ENCODE results near the gene CASP8AP2.

CASP8AP2 gene

DNA sequence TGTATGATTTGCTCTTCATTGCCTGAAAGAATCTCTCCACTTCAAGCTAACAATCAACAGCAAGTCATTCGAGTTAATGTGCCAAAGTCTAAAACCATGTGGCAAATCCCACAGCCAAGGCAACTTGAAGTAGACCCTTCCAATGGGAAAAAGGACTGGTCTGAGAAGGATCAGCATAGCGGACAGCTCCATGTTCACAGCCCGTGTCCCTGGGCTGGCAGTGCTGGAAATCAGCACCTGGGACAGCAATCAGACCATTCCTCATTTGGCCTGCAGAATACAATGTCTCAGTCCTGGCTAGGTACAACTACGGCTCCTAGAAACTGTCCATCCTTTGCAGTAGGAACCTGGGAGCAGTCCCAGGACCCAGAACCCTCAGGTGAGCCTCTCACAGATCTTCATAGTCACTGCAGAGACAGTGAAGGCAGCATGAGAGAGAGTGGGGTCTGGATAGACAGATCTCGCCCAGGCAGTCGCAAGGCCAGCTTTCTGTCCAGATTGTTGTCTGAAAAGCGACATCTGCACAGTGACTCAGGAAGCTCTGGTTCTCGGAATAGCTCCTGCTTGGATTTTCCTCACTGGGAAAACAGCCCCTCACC lies 65.7 kb downstream of the CASP8AP2 start:
- TF ChIP-seq GATA3 (IDR thresholded peaks at IDR 0.05; ENCODE audit: low read depth, low read length), result no peak
- no peak for TF ChIP-seq GATA2 (IDR thresholded peaks at IDR 0.05; ENCODE audit: low read depth, low read length)

DNA sequence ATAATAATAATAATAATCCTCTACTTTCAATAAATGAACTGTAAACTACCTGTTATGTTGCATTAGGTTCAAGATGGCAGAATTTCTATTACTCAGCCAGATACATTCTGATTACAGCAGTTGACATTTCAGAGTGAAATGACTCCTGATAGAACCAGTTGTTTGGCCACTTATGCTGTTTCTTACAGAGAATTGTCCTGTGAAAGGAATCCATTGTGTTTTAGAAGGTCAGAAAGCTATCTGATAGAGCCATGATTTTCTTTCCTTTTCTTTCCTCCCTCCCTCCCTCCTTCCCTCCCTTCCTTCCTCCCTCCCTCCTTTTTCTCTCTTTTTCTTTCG lies 81.2 kb downstream of the CASP8AP2 start:
- TF ChIP-seq GATA2 (IDR thresholded peaks at IDR 0.05; ENCODE audit: low read depth, low read length) (no peak), GATA3 (IDR thresholded peaks at IDR 0.05; ENCODE audit: low read depth, low read length) (no peak)

DNA sequence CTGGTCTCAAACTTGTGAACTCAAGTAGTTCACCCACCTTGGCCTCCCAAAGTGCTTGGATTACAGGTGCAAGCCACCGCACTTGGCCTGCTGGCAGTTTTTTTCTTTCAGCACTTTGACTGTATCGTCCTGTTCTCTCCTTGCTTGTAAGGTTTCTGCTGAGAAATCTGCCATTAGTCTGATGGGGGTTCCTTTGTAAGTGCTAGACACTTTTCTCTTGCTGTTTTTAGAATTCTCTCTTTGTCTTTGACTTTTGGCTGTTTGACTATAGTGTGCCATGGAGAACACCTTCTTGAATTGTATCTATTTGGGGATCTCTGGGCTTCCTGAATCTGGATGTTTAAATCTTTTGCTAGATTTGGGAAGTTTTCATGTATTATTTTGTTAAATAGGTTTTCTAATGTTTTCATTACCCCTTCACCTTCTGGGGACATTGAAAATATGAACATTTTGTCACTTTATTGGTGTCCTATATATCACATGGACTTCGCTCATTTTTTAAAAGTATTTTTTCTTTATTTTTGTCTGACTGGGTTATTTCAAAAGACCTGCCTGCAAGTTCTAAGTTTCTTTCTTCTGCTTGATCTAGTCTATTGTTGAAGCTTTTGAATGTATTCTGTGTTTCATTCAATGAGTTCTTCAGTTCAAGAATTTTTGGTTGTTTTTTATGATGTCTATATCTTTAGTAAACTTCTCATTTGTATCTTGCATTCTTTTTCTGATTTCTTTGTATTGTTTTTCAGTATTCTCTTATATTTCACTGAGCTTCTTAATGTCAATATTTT lies 86.6 kb downstream of the CASP8AP2 start:
- TF ChIP-seq GATA2 (IDR thresholded peaks at IDR 0.05; ENCODE audit: low read depth, low read length), result no peak
- no peak for TF ChIP-seq GATA3 (IDR thresholded peaks at IDR 0.05; ENCODE audit: low read depth, low read length)

DNA sequence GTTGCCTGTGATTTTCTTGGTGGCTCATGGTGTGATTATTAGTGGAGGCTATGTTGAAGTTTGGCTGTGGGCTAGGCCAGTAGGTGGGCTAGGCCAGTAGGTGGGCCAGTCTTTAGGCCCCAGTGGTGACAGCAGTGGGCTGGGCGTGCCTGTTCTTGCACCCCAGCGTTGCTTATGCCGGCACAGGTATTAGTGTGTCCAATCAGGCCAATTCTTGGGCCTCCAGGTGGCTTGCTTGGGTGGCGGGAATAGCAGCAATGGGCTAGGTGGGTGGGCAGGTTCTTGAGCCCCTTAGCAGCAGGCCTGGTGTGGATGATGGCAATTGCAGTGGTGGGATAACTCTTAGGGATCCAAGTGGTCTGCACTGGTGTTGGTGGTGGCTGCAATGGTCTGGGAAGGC lies 87.5 kb downstream of the CASP8AP2 start:
- TF ChIP-seq GATA2 (IDR thresholded peaks at IDR 0.05; ENCODE audit: low read depth, low read length), result no peak
- TF ChIP-seq GATA3 (IDR thresholded peaks at IDR 0.05; ENCODE audit: low read depth, low read length), result no peak

DNA sequence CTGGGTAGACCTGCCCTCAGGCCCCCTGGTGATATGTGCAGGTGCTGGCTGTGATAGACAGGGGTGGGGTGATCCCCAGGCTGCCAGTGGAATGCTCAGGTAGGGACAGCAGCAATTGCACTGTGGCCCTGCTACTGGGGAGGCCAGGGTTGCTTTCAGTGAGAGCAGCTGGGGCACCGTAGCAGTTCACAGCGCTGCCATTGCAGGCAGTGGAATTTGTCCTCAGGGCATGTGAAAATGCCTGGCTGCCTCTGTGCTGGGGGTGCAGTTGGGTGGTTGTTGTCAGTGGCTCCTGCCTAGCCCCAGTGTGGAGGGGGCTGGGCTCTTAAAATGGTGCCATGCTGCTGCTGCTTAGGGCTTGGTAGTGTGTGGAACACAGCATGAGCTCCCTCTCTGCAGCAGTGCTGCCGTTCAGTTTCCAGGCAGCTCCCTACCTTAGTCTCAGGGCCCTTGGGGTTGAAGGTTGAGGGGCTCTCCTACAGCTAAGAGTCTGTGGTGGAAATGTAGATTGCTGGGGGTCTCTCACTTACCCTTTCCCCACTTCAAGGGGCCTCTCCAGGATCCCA lies 88.2 kb downstream of the CASP8AP2 start:
- TF ChIP-seq GATA2 (IDR thresholded peaks at IDR 0.05; ENCODE audit: low read depth, low read length) (no peak), GATA3 (IDR thresholded peaks at IDR 0.05; ENCODE audit: low read depth, low read length) (no peak)
